IMR-90 (cell line): Measurements from ENCODE around the gene LRIG1. TPM values are rescaled to one million over a fixed set of nuclear protein-coding genes. Genes with fewer than 3 reads are reported as not detected.

Experiments used
- ATAC-seq: fragments of 200-7000 bp; cut with Tn5 transposase; 2 replicates; pipeline ENCODE4 v1.9.1; 2020; ENCODE audit warnings: low read depth, mild to moderate bottlenecking, moderate library complexity
- BruUV-seq: library from RNA; stranded (reverse); fragments of 400-500 nt; replicated peaks from 2 replicates; lab custom pipeline; 2021; lab: Mats Ljungman, UMichigan
- CTCF ChIA-PET: fragments of 300-600 bp; formaldehyde crosslinking; extraction: SDS; loops from one replicate; lab custom pipeline; 2021; ENCODE audit warnings: antibody characterized with exemption; lab: Yijun Ruan, JAX
- POLR2A ChIA-PET: fragments of 300-600 bp; sonication (Branson Sonifier 250); formaldehyde crosslinking; loops from one replicate; lab custom pipeline; 2022; ENCODE audit warnings: antibody characterized with exemption; ENCODE audit not compliant: unreplicated experiment; lab: Charles Lee
- DNase-seq: peaks from one replicate; pipeline ENCODE4 v3.0.0; 2013
- H2AFZ ChIP-seq: replicated peaks from 2 replicates; pipeline ENCODE3; 2013; ENCODE audit warnings: low read length, mild to moderate bottlenecking; ENCODE audit not compliant: poor library complexity
- H2AK5ac ChIP-seq: 2 replicates; pipeline ENCODE4 v1.6.1; 2013; ENCODE audit warnings: low read depth, low read length, inconsistent platforms
- H2AK9ac ChIP-seq: replicated peaks from 2 replicates; pipeline ENCODE3; 2013; ENCODE audit warnings: mild to moderate bottlenecking, low read depth, low read length, moderate library complexity; ENCODE audit not compliant: poor library complexity
- H2BK120ac ChIP-seq: 2 replicates; pipeline ENCODE4 v1.6.1; 2013; ENCODE audit warnings: low read depth, low read length, inconsistent platforms
- H2BK15ac ChIP-seq: 3 replicates; pipeline ENCODE4 v1.6.1; 2013; ENCODE audit warnings: low read depth, low read length, inconsistent platforms
- H2BK20ac ChIP-seq: 2 replicates; pipeline ENCODE4 v1.6.1; 2013; ENCODE audit warnings: low read depth, mild to moderate bottlenecking, inconsistent platforms, low read length, moderate library complexity
- H2BK5ac ChIP-seq: 2 replicates; pipeline ENCODE4 v1.6.1; 2013; ENCODE audit warnings: mild to moderate bottlenecking, low read depth, low read length, inconsistent platforms; ENCODE audit not compliant: poor library complexity, severe bottlenecking
- H3K14ac ChIP-seq: replicated peaks from 2 replicates; pipeline ENCODE4 v1.6.1; 2013; ENCODE audit warnings: low read depth, low read length, inconsistent platforms
- H3K18ac ChIP-seq: 2 replicates; pipeline ENCODE4 v1.6.1; 2013; ENCODE audit warnings: low read depth, low read length, control low read depth
- H3K23ac ChIP-seq: 2 replicates; pipeline ENCODE4 v1.6.1; 2013; ENCODE audit warnings: low read depth, low read length, inconsistent platforms
- H3K27ac ChIP-seq: 2 replicates; pipeline ENCODE4 v1.5.1; 2013; ENCODE audit warnings: mild to moderate bottlenecking, control low read depth, low read length; ENCODE audit not compliant: insufficient read depth
- H3K27me3 ChIP-seq: 2 replicates; pipeline ENCODE4 v1.6.1; 2013; ENCODE audit warnings: low read length; ENCODE audit not compliant: control insufficient read depth, insufficient read depth
- H3K36me3 ChIP-seq: 2 replicates; pipeline ENCODE4 v1.6.1; 2013; ENCODE audit warnings: low read length, mixed read lengths; ENCODE audit not compliant: control insufficient read depth, insufficient read depth
- H3K4ac ChIP-seq: 2 replicates; pipeline ENCODE4 v1.6.1; 2013; ENCODE audit warnings: low read depth, low read length, inconsistent platforms
- H3K4me1 ChIP-seq: 2 replicates; pipeline ENCODE4 v1.6.1; 2013; ENCODE audit warnings: low read length, mixed read lengths; ENCODE audit not compliant: control insufficient read depth, insufficient read depth
- H3K4me2 ChIP-seq: 2 replicates; pipeline ENCODE4 v1.6.1; 2013; ENCODE audit warnings: low read depth, mild to moderate bottlenecking, control low read depth, low read length, moderate library complexity
- H3K4me3 ChIP-seq: 2 replicates; pipeline ENCODE4 v1.5.1; 2013; ENCODE audit warnings: low read depth, mild to moderate bottlenecking, control low read depth, low read length, moderate library complexity; ENCODE audit not compliant: insufficient read depth
- H3K56ac ChIP-seq: 2 replicates; pipeline ENCODE4 v1.6.1; 2013; ENCODE audit warnings: low read length, inconsistent platforms; ENCODE audit not compliant: insufficient read depth; ENCODE audit errors: extremely low read depth
- H3K79me1 ChIP-seq, 2 experiments: 2 replicates each; pipeline ENCODE4 v1.6.1; 2013; ENCODE audit warnings: low read length in 2 of 2, inconsistent platforms in 1 of 2, low read depth in 1 of 2
- H3K9ac ChIP-seq: 2 replicates; pipeline ENCODE4 v1.6.1; 2013; ENCODE audit warnings: low read depth, low read length, control low read depth
- H3K9me1 ChIP-seq: 2 replicates; pipeline ENCODE4 v1.6.1; 2013; ENCODE audit warnings: low read length, inconsistent platforms; ENCODE audit not compliant: insufficient read depth
- H3K9me3 ChIP-seq: 2 replicates; pipeline ENCODE4 v1.6.1; 2013; ENCODE audit warnings: low read length; ENCODE audit not compliant: control insufficient read depth, insufficient read depth
- H4K20me1 ChIP-seq: 2 replicates; pipeline ENCODE4 v1.6.1; 2013; ENCODE audit warnings: low read length, inconsistent platforms; ENCODE audit not compliant: insufficient read depth
- H4K5ac ChIP-seq: 2 replicates; pipeline ENCODE4 v1.6.1; 2013; ENCODE audit warnings: mild to moderate bottlenecking, low read depth, low read length, control low read depth
- H4K8ac ChIP-seq, 2 experiments: 2 replicates each; pipeline ENCODE4 v1.6.1; 2013; ENCODE audit warnings: low read depth in 2 of 2, low read length in 2 of 2, control low read depth in 1 of 2, inconsistent platforms in 1 of 2
- H4K91ac ChIP-seq: 2 replicates; pipeline ENCODE4 v1.6.1; 2013; ENCODE audit warnings: low read depth, low read length, inconsistent platforms; ENCODE audit not compliant: insufficient read depth
- BHLHE40 ChIP-seq: fragments of 150-350 bp; IDR thresholded peaks from 2 replicates; pipeline ENCODE4 v1.6.1; 2016; ENCODE audit warnings: mild to moderate bottlenecking, low read depth, low read length
- CHD1 ChIP-seq: IDR thresholded peaks from 2 replicates; pipeline ENCODE4 v1.6.1; 2012; ENCODE audit warnings: low read depth, low read length, improper control_type of control experiment
- FOS ChIP-seq: fragments of 150-350 bp; IDR thresholded peaks from 2 replicates; pipeline ENCODE4 v1.6.1; 2016; ENCODE audit warnings: low read depth, low read length
- MAFK ChIP-seq: IDR thresholded peaks from 2 replicates; pipeline ENCODE4 v1.6.1; 2012; ENCODE audit warnings: low read depth, low read length, improper control_type of control experiment
- MAZ ChIP-seq: IDR thresholded peaks from 2 replicates; pipeline ENCODE4 v1.6.1; 2012; ENCODE audit warnings: low read depth, mild to moderate bottlenecking, low read length, improper control_type of control experiment, moderate library complexity, borderline replicate concordance
- MXI1 ChIP-seq: IDR thresholded peaks from 2 replicates; pipeline ENCODE4 v1.6.1; 2012; ENCODE audit warnings: low read depth, mild to moderate bottlenecking, low read length, moderate library complexity, borderline replicate concordance
- NFE2L2 ChIP-seq: fragments of 150-350 bp; IDR thresholded peaks from 2 replicates; pipeline ENCODE4 v1.6.1; 2016; ENCODE audit warnings: low read depth, mild to moderate bottlenecking, low read length
- POLR2A ChIP-seq: IDR thresholded peaks from 2 replicates; pipeline ENCODE4 v1.6.1; 2012; ENCODE audit warnings: mild to moderate bottlenecking, low read depth, low read length
- RAD21 ChIP-seq: IDR thresholded peaks from 2 replicates; pipeline ENCODE4 v1.6.1; 2012; ENCODE audit warnings: low read length, improper control_type of control experiment
- RCOR1 ChIP-seq: IDR thresholded peaks from 2 replicates; pipeline ENCODE4 v1.6.1; 2012; ENCODE audit warnings: mild to moderate bottlenecking, low read length, improper control_type of control experiment; ENCODE audit not compliant: insufficient replicate concordance
- RFX5 ChIP-seq: IDR thresholded peaks from 2 replicates; pipeline ENCODE4 v1.8.0; 2012; ENCODE audit warnings: low read depth, mild to moderate bottlenecking, low read length, moderate library complexity
- SMC3 ChIP-seq: fragments of 150-350 bp; IDR thresholded peaks from 2 replicates; pipeline ENCODE4 v1.6.1; 2016; ENCODE audit warnings: low read depth, mild to moderate bottlenecking, antibody characterized with exemption, low read length, moderate library complexity
- WGBS, 2 experiments: methylation state at CpG; one replicate each; pipeline versions ENCODE4 v1.1.5 to v1.1.7; 2013; ENCODE audit warnings: missing lambda C conversion rate in 2 of 2; ENCODE audit not compliant: insufficient read length in 1 of 2; ENCODE audit errors: extremely low coverage in 2 of 2; 5-methylcytosine and 5-hydroxymethylcytosine counted together
- dilution Hi-C: fragments of 300-500 bp; cut with HindIII; formaldehyde crosslinking; loops from one replicate; pipeline ENCODE4 v1.14.3; 2018; ENCODE audit warnings: low sequenced_read_pairs; ENCODE audit not compliant: unreplicated experiment
- in situ Hi-C: fragments of 300-500 bp; cut with MboI; formaldehyde crosslinking; loops from 3 replicates; pipeline ENCODE4 v1.14.3; 2019; ENCODE audit warnings: low sequenced_read_pairs, inconsistent platforms, mixed read lengths
- intact Hi-C: fragments of 100-400 bp; cut with micrococcal nuclease; formaldehyde crosslinking; loops from 2 replicates; pipeline ENCODE4 v1.10.0; 2022
- polyA plus RNA-seq, 3 experiments: library from polyadenylated mRNA; depleted of rRNA; stranded (reverse); fragments of >200 nt; gene quantifications; 2 replicates each; pipeline ENCODE4 v1.2.3, GENCODE V29; 2012; ENCODE audit warnings: low replicate concordance in 1 of 3
- total RNA-seq: library from RNA; depleted of rRNA; stranded (reverse); fragments of >200 nt; gene quantifications from 2 replicates; pipeline ENCODE4 v1.2.3, GENCODE V29; 2012
- TF ChIP-seq, protein P1 (sequence below): conservative IDR thresholded peaks from 2 replicates; pipeline ENCODE4 v1.5.1; 2012; ENCODE audit warnings: mild to moderate bottlenecking, low read depth, low read length, improper control_type of control experiment
- TF ChIP-seq, protein P2 (sequence below): fragments of 150-350 bp; IDR thresholded peaks from 2 replicates; pipeline ENCODE4 v1.6.1; 2016; ENCODE audit warnings: low read depth, mild to moderate bottlenecking, low read length, moderate library complexity, borderline replicate concordance
- TF ChIP-seq, protein P3 (sequence below): fragments of 150-350 bp; IDR thresholded peaks from 2 replicates; pipeline ENCODE4 v1.6.1; 2017; ENCODE audit warnings: mild to moderate bottlenecking, antibody characterized with exemption, low read length, low read depth

The LRIG1 gene
- total and polyA plus RNA-seq, 2 of the 4 experiments (the other 2 are of a cell fraction) = 62.8 to 87.8 TPM

DNA sequence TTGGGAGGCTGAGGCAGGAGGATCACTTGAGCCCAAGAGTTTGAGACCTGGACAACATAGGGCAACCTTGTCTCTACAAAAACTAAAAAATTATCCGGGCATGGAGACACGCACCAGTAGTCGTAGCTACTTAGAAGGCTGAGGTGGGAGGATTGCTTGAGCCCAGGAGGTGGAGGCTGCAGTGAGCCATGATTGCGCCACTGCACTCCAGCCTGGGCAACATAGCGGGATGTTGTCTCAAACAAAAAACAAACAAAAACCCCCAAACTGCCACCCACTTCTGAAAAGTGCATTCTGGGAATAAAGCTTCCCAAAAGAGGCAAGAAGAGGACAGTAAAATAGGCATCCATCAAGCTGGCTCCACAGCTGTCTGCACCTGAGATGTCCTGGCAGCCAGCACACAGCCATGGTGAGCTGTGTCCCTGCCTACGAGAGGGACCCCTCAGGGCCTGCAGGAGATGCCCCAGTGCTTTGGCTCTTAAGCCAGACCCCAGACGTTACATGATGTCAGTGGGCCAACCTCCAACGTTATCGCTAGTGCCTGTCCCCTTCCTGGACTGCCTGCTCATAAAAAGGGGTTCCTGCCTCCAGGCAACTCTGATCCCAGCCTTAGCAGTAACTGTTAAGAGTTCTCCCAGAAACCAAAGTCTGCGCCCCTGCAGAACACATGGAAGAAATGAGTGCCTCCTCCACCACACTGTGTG, 101.1 kb downstream of the LRIG1 start:
- no peak overlapping the region for H4K8ac ChIP-seq
- TF ChIP-seq MXI1 (no peak), POLR2A (no peak), RCOR1 (no peak), RFX5 (no peak), NFE2L2 (no peak), MAFK (no peak), MAZ (no peak), RAD21 (no peak), BHLHE40 (no peak), SMC3 (no peak), FOS (no peak), CHD1 (no peak)
- TF ChIP-seq, protein P1, sequence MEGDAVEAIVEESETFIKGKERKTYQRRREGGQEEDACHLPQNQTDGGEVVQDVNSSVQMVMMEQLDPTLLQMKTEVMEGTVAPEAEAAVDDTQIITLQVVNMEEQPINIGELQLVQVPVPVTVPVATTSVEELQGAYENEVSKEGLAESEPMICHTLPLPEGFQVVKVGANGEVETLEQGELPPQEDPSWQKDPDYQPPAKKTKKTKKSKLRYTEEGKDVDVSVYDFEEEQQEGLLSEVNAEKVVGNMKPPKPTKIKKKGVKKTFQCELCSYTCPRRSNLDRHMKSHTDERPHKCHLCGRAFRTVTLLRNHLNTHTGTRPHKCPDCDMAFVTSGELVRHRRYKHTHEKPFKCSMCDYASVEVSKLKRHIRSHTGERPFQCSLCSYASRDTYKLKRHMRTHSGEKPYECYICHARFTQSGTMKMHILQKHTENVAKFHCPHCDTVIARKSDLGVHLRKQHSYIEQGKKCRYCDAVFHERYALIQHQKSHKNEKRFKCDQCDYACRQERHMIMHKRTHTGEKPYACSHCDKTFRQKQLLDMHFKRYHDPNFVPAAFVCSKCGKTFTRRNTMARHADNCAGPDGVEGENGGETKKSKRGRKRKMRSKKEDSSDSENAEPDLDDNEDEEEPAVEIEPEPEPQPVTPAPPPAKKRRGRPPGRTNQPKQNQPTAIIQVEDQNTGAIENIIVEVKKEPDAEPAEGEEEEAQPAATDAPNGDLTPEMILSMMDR = no peak
- TF ChIP-seq, protein P2, sequence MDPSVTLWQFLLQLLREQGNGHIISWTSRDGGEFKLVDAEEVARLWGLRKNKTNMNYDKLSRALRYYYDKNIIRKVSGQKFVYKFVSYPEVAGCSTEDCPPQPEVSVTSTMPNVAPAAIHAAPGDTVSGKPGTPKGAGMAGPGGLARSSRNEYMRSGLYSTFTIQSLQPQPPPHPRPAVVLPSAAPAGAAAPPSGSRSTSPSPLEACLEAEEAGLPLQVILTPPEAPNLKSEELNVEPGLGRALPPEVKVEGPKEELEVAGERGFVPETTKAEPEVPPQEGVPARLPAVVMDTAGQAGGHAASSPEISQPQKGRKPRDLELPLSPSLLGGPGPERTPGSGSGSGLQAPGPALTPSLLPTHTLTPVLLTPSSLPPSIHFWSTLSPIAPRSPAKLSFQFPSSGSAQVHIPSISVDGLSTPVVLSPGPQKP = no peak
- TF ChIP-seq, protein P3, sequence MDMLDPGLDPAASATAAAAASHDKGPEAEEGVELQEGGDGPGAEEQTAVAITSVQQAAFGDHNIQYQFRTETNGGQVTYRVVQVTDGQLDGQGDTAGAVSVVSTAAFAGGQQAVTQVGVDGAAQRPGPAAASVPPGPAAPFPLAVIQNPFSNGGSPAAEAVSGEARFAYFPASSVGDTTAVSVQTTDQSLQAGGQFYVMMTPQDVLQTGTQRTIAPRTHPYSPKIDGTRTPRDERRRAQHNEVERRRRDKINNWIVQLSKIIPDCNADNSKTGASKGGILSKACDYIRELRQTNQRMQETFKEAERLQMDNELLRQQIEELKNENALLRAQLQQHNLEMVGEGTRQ = no peak

More for the DNA sequence above, 101.1 kb downstream of the LRIG1 start:
- in situ Hi-C loops (loop anchor here (10.0 kb wide), 1 partner anchor 125 kb away; no protein-coding TSS in a partner anchor), intact Hi-C loops (loop anchor here (10.0 kb wide), 1 partner anchor 335 kb away; no protein-coding TSS in a partner anchor), dilution Hi-C loops (no loop called here)
- H2AK5ac ChIP-seq = no peak overlapping the region
- H2AK9ac ChIP-seq = no peak overlapping the region
- H2BK120ac ChIP-seq = no peak overlapping the region
- peaks cover 18% of the 10 kb centered on the region for H3K4me1 ChIP-seq
- H2BK15ac ChIP-seq = no peak overlapping the region
- no peaks in the 10 kb centered on the region for H3K27me3 ChIP-seq
- H3K56ac ChIP-seq = no peak overlapping the region
- no peak overlapping the region for H2BK20ac ChIP-seq
- H3K14ac ChIP-seq = no peak overlapping the region
- peaks cover 55% of the 10 kb centered on the region for H3K36me3 ChIP-seq
- H3K4me3 ChIP-seq = no peak overlapping the region
- H3K4me2 ChIP-seq = no peak overlapping the region
- POLR2A ChIA-PET = no interaction called here
- CTCF ChIA-PET = interaction anchor here (1.0 to 1.6 kb wide), 2 partner anchors 8 to 63 kb away, joined by 3 read pairs; no protein-coding TSS in a partner anchor
- H3K9me1 ChIP-seq = peaks cover 20% of the 10 kb centered on the region
- no peak overlapping the region for H2BK5ac ChIP-seq
- ATAC-seq (no peak), DNase-seq (no peak)
- no peak overlapping the region for H3K18ac ChIP-seq
- H4K91ac ChIP-seq = no peak overlapping the region
- no peak overlapping the region for H3K4ac ChIP-seq
- 88% methylated on average over 3 of the region's 10 CpGs; no CpG with 5 or more reads in 1 of the 2 experiments for WGBS, 2 experiments
- no peaks in the 10 kb centered on the region for H3K9me3 ChIP-seq
- H2AFZ ChIP-seq = no peak overlapping the region
- H3K79me1 ChIP-seq = peaks cover 6 to 32% of the 10 kb centered on the region in 2 experiments; a peak in 3 of 4 replicates
- no peaks in the 10 kb centered on the region for H4K20me1 ChIP-seq
- H3K27ac ChIP-seq = no peak overlapping the region
- no peak overlapping the region for H4K5ac ChIP-seq
- no TSS peak for BruUV-seq
- H3K23ac ChIP-seq = no peak overlapping the region
- H3K9ac ChIP-seq = no peak overlapping the region
